B cell (primary cell): ENCODE results near the gene CPNE5. TPM values are rescaled to one million over a fixed set of nuclear protein-coding genes. Genes with fewer than 3 reads are reported as not detected.

Source experiments
- ATAC-seq: fragments of 200-7000 bp; cut with Tn5 transposase; one replicate; pipeline ENCODE4 v1.10.0; 2021; ENCODE audit warnings: low read depth, mild to moderate bottlenecking, moderate number of reproducible peaks, moderate library complexity
- CTCF ChIA-PET: fragments of 350-600 bp; sonication (Branson Sonifier 250); formaldehyde crosslinking; loops from one replicate; lab custom pipeline; 2021; ENCODE audit warnings: antibody characterized with exemption, inconsistent platforms; lab: Charles Lee
- POLR2A ChIA-PET: fragments of 350-600 bp; sonication (Branson Sonifier 250); formaldehyde crosslinking; loops from one replicate; lab custom pipeline; 2021; ENCODE audit warnings: antibody characterized with exemption; lab: Charles Lee
- DNase-seq: peaks from one replicate; pipeline ENCODE4 v3.0.0; 2013
- H2AFZ ChIP-seq: 2 replicates; pipeline ENCODE4 v1.6.1; 2012; ENCODE audit warnings: mild to moderate bottlenecking, low read depth, low read length; ENCODE audit not compliant: insufficient read depth, poor library complexity, severe bottlenecking
- H3K27ac ChIP-seq, 2 donors: 1 replicate in 1 of 2; 2 replicates in 1 of 2; pipeline ENCODE4 v1.5.1; 2012 to 2013; ENCODE audit warnings: low read length in 2 of 2, mild to moderate bottlenecking in 2 of 2, moderate library complexity in 1 of 2
- H3K27me3 ChIP-seq, 4 experiments: fragments of 200-600 bp in 1 of 4; sonication (generic) in 1 of 4; replicated peaks in 1 of 4; 1 replicate in 2 of 4; 2 replicates in 2 of 4; pipeline versions ENCODE4 v1.6.1 to v1.7.0; 2013 to 2016; ENCODE audit warnings: low read length in 3 of 4, mild to moderate bottlenecking in 2 of 4, mixed read lengths in 1 of 4, moderate library complexity in 1 of 4; ENCODE audit not compliant: insufficient read depth in 4 of 4, control insufficient read depth in 3 of 4; ENCODE audit errors: control extremely low read depth in 1 of 4
- H3K36me3 ChIP-seq, 2 experiments: replicated peaks in 1 of 2; 1 replicate in 1 of 2; 2 replicates in 1 of 2; pipeline versions ENCODE4 v1.6.1 to v1.7.1; 2013; ENCODE audit warnings: low read length in 1 of 2; ENCODE audit not compliant: insufficient read depth in 2 of 2, control insufficient read depth in 1 of 2; ENCODE audit errors: control extremely low read depth in 1 of 2, extremely low read depth in 1 of 2
- H3K4me1 ChIP-seq, 2 donors: fragments of 200-600 bp in 1 of 2; sonication (generic) in 1 of 2; 1 replicate in 1 of 2; 2 replicates in 1 of 2; pipeline versions ENCODE4 v1.5.1 to v1.6.1; 2013 to 2017; ENCODE audit warnings: low read length in 2 of 2; ENCODE audit not compliant: control insufficient read depth in 2 of 2, insufficient read depth in 2 of 2
- H3K4me2 ChIP-seq: replicated peaks from 2 replicates; pipeline ENCODE3; 2012; ENCODE audit warnings: mild to moderate bottlenecking, low read depth, low read length; ENCODE audit not compliant: poor library complexity, severe bottlenecking
- H3K4me3 ChIP-seq, 5 experiments: fragments of 200-600 bp in 1 of 5; sonication (generic) in 1 of 5; 1 replicate in 3 of 5; 2 replicates in 2 of 5; pipeline versions ENCODE4 v1.5.1 to v1.7.0; 2011 to 2016; ENCODE audit warnings: low read length in 4 of 5, mild to moderate bottlenecking in 4 of 5, low read depth in 2 of 5, control low read depth in 1 of 5, moderate library complexity in 1 of 5; ENCODE audit not compliant: insufficient read depth in 1 of 5; ENCODE audit errors: control extremely low read depth in 1 of 5, extremely low read depth in 1 of 5
- H3K79me2 ChIP-seq: fragments of 200-600 bp; sonication (generic); one replicate; pipeline ENCODE4 v1.6.0; 2016; ENCODE audit warnings: low read length; ENCODE audit not compliant: control insufficient read depth, insufficient read depth
- H3K9ac ChIP-seq: fragments of 200-600 bp; sonication (generic); 2 replicates; pipeline ENCODE4 v1.6.1; 2017; ENCODE audit warnings: mild to moderate bottlenecking, low read length, moderate library complexity
- H3K9me3 ChIP-seq, 3 donors: one replicate each; pipeline versions ENCODE4 v1.6.1 to v1.7.1; 2013; ENCODE audit warnings: low read length in 2 of 3; ENCODE audit not compliant: control insufficient read depth in 2 of 3, insufficient read depth in 1 of 3; ENCODE audit errors: control extremely low read depth in 1 of 3
- H4K20me1 ChIP-seq: 2 replicates; pipeline ENCODE4 v1.6.0; 2012; ENCODE audit warnings: mild to moderate bottlenecking, low read length; ENCODE audit not compliant: insufficient read depth, control insufficient read depth, poor library complexity, severe bottlenecking
- H3K27ac Mint-ChIP-seq: one replicate; pipeline ENCODE4 v1.8.0; 2021; ENCODE audit warnings: mixed read lengths
- H3K27me3 Mint-ChIP-seq: one replicate; pipeline ENCODE4 v1.8.0; 2021; ENCODE audit warnings: mixed read lengths
- H3K4me1 Mint-ChIP-seq: one replicate; pipeline ENCODE4 v1.8.0; 2021; ENCODE audit warnings: mixed read lengths
- H3K4me3 Mint-ChIP-seq: one replicate; pipeline ENCODE4 v1.8.0; 2021; ENCODE audit warnings: mixed read lengths
- H3K9me3 Mint-ChIP-seq: one replicate; pipeline ENCODE4 v1.8.0; 2022; ENCODE audit warnings: mixed read lengths; ENCODE audit not compliant: insufficient read depth
- CTCF ChIP-seq: fragments of 200-600 bp; IDR thresholded peaks from one replicate; pipeline ENCODE4 v1.8.0; 2022; ENCODE audit warnings: antibody characterized with exemption, mild to moderate bottlenecking
- EZH2 ChIP-seq: IDR thresholded peaks from 2 replicates; pipeline ENCODE4 v1.6.1; 2012; ENCODE audit warnings: borderline replicate concordance, low read depth, mild to moderate bottlenecking, moderate library complexity, low read length; ENCODE audit not compliant: insufficient read depth, poor library complexity, severe bottlenecking
- WGBS: methylation state at CpG from one replicate; pipeline ENCODE4 v1.1.5; 2013; ENCODE audit warnings: missing lambda C conversion rate; ENCODE audit not compliant: insufficient coverage; 5-methylcytosine and 5-hydroxymethylcytosine counted together
- intact Hi-C: fragments of 100-400 bp; cut with micrococcal nuclease; formaldehyde crosslinking; loops from one replicate; pipeline ENCODE4 v1.10.0; 2022
- polyA plus RNA-seq: library from polyadenylated mRNA; depleted of rRNA; stranded (reverse); fragments of >200 nt; gene quantifications from 2 replicates; pipeline ENCODE4 v1.2.3, GENCODE V29; 2012
- total RNA-seq, 2 donors: library from RNA; stranded (reverse); fragments of 120-200 nt in 1 of 2; gene quantifications; 1 replicate in 1 of 2; 2 replicates in 1 of 2; pipeline versions ENCODE4 v1.2.3 to v1.2.4, GENCODE V29; 2013 to 2022

Gene CPNE5
- total and polyA plus RNA-seq, 2 donors (not counting 1 experiment from before 2014, with no cell fraction given), result 49.8 to 357 TPM

GRCh38 chr6:36888115-36888643 is 48.9 kb upstream of the CPNE5 start:
- no peak overlapping the region for H3K4me2 ChIP-seq
- peaks cover 35% of the 10 kb centered on the region for H3K79me2 ChIP-seq
- H3K4me3 Mint-ChIP-seq, result no peak overlapping the region
- POLR2A ChIA-PET, result no interaction called here
- CTCF ChIA-PET, result interaction anchor here (0.8 to 2.3 kb wide), 5 partner anchors 8 to 322 kb away, joined by 3 to 11 read pairs (median 4); partner anchors contain the start of genes MTCH1 and PPIL1
- DNase-seq, result no peak
- H3K27ac ChIP-seq, result no peak overlapping the region
- H3K9me3 ChIP-seq, result no peaks in the 10 kb centered on the region
- intact Hi-C loops, result loop anchor here (5.0 kb wide), 3 partner anchors 99 to 464 kb away; partner anchors contain the start of genes MTCH1 and RNF8
- H3K4me1 ChIP-seq, result peaks cover 17 to 22% of the 10 kb centered on the region in 2 donors
- TF ChIP-seq CTCF (no peak), EZH2 (no peak)
- no peaks in the 10 kb centered on the region for H3K27me3 Mint-ChIP-seq
- peaks cover 35% of the 10 kb centered on the region for H3K4me1 Mint-ChIP-seq
- peaks cover 2 to 6% of the 10 kb centered on the region in 2 experiments for H3K36me3 ChIP-seq
- H3K27ac Mint-ChIP-seq, result no peak overlapping the region
- H4K20me1 ChIP-seq, result peaks cover 10% of the 10 kb centered on the region
- no peak overlapping the region for H3K4me3 ChIP-seq
- 100% methylated on average over 4 of the region's 7 CpGs for WGBS
- ATAC-seq, result no peak
- H3K9me3 Mint-ChIP-seq, result no peaks in the 10 kb centered on the region
- no peak overlapping the region for H2AFZ ChIP-seq
- no peak overlapping the region for H3K9ac ChIP-seq
- H3K27me3 ChIP-seq, result no peaks in the 10 kb centered on the region

DNA sequence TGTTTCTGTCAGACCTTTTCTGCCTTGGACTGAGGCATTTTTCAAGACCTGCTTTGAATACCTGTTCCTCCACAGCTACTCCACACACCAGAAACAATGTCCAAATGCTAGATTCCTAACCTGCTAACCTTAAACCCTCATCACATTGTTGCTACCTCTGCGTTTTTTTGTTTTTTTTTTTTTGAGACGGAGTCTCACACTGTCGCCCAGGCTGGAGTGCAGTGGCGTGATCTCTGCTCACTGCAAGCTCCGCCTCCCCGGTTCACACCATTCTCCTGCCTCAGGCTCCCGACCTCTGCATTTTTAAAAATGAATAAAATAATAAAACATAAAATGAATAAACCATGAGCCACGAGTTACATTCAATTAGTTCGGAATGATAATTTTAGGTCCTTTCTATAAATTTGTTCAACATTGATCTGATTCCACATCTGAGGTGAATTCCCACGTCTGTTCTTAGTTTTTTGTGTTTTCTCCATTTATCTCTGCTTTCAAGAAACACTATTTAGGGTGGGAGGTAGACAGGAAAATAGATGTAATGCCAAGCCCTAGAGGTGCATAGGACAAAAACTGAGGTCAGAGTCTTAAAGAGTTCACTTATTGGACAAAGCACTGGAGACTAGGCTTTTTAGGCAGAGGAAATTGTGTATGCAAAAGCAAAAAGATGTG is 47.8 kb upstream of the CPNE5 start:
- CTCF ChIA-PET, result interaction anchor here (0.6 to 4.2 kb wide), 2 partner anchors 13 to 282 kb away, joined by 3 to 72 read pairs; partner anchors contain the start of gene PPIL1
- WGBS, result 80% methylated on average over 1 of the region's 10 CpGs
- no peaks in the 10 kb centered on the region for H3K27me3 ChIP-seq
- no peak for ATAC-seq
- peak; percentile 17 for DNase-seq
- no peaks in the 10 kb centered on the region for H3K9me3 ChIP-seq
- POLR2A ChIA-PET, result interaction anchor here (0.7 to 2.6 kb wide), 2 partner anchors 12 to 68 kb away, joined by 3 to 24 read pairs; partner anchors contain the start of gene PPIL1
- H4K20me1 ChIP-seq, result peaks cover 5% of the 10 kb centered on the region
- peaks cover 25% of the 10 kb centered on the region for H3K79me2 ChIP-seq
- peak overlapping the region; percentile 77 for H3K4me2 ChIP-seq
- peak overlapping the region in 1 of 5 experiments; percentile 68 for H3K4me3 ChIP-seq
- H3K4me1 ChIP-seq, result peaks cover 17 to 22% of the 10 kb centered on the region in 2 donors
- H3K4me1 Mint-ChIP-seq, result peaks cover 35% of the 10 kb centered on the region
- no peaks in the 10 kb centered on the region for H3K27me3 Mint-ChIP-seq
- TF ChIP-seq CTCF, result no peak
- no peak for TF ChIP-seq EZH2
- no peaks in the 10 kb centered on the region for H3K9me3 Mint-ChIP-seq
- H3K9ac ChIP-seq, result no peak overlapping the region
- H3K27ac ChIP-seq, result no peak overlapping the region
- no peak overlapping the region for H2AFZ ChIP-seq
- H3K27ac Mint-ChIP-seq, result peak overlapping the region; percentile 5
- intact Hi-C loops, result loop anchor here (5.0 kb wide), 3 partner anchors 100 to 465 kb away; partner anchors contain the start of genes MTCH1 and RNF8
- peaks cover 0 to 4% of the 10 kb centered on the region in 2 experiments for H3K36me3 ChIP-seq
- peak overlapping the region; percentile 90 for H3K4me3 Mint-ChIP-seq
